Right kidney (tissue), 1 donor: Measurements from ENCODE around the gene UMAD1.

ENCODE experiments used
- DNase-seq: peaks from one replicate; pipeline ENCODE4 v3.0.0-alpha.2; 2016

The UMAD1 gene

DNA sequence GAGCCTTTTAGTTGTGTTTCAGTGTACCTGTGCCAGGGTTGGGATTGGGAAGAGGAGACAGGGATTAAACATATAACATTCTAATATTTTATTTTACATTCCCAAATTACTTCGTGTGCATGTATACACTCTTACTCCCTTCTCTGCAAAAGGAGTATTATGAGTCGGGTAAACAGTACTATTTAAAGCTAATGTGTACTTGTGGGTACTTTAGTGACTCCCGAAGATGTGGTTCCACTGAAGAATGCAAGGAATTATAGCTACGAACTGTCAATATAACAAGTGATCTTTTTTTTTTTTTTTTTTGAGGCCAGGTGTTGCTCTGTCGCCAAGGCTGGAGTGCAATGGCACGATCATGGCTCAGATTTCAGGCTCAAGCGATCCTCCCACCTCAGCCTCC, 200.5 kb downstream of the UMAD1 start:
- DNase-seq, result no peak

DNA sequence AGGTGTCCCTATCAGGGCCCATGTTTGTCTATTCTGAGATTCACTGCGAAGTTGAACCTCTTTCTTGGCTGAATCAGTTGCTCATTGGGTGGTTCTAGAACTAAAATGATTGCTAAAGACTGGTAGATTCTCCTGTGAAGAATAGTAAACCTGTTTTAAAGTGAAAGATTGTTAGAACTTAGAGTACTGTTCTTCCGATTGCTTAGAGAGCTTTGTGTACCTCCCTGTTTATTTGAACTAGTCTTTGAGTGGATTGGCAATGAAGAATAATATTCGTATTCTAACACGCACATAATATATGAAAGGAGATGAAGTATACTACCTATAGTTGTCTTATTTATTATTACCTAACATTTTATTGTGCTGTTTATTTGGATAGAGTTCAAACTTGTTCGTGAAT, 202.7 kb downstream of the UMAD1 start:
- no peak for DNase-seq

DNA sequence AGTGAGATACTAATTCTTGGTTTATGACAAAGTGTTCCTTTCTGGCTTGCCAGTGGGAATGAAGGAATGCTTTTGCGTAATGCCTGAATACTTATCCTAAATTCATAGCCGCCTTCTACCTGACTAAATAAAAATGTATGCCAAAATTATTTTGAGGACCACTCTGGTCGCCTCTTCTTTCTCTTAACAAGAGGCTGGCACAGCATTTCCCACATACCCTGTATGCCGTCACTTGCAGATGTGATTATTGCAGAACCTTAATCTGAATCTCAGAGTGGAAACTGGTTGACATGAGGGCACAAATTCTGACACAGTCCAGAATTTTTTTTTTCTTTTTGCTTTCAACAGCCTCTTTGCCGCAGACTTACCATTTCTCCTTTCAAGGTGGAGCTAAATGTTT, 203.4 kb downstream of the UMAD1 start:
- DNase-seq, result no peak

DNA sequence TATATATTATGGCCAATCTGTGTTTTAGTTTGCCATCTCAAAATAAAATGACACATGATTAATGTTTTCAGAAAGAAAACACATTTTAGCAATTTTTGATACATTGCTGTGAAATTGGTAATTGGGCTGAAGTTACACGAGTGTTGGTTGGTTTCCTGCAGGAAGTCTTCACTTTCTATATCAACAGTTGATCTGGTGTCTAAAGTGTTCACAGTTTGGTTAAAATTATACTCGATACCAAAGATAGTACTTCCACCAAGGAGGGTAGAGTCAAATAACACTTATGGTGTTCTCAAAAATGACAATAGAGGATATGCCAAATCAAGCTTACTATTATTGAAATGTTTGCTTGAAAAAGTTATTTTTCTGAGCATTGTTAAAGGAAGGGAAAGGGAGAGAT, 207.7 kb downstream of the UMAD1 start:
- no peak for DNase-seq

- no peak for DNase-seq
Observed at GRCh38 chr7:7848892-7849291, 208.3 kb downstream of the UMAD1 start.

- no peak for DNase-seq
Observed at GRCh38 chr7:7850150-7850549, 209.6 kb downstream of the UMAD1 start.

DNA sequence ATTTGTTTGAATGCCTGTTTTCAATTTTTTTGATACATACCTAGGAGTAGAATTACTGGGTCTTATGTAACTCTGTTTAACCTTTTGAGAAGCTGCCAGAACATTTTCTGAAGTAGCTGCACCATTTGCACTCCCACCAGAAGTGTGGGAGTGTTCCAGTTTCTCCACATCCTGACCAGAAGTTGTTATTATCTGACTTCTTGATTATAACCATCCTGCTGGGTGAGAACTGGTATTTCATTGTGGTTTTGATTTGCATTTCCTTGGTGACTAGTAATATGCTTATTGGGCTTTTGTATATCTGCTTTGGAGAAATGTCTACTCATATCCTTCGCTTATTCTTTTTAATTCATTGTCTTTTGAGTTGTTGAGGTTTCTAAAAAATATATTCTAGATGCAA, 210.8 kb downstream of the UMAD1 start:
- DNase-seq, result no peak

- no peak for DNase-seq
Observed at GRCh38 chr7:7851991-7852390, 211.4 kb downstream of the UMAD1 start.

DNA sequence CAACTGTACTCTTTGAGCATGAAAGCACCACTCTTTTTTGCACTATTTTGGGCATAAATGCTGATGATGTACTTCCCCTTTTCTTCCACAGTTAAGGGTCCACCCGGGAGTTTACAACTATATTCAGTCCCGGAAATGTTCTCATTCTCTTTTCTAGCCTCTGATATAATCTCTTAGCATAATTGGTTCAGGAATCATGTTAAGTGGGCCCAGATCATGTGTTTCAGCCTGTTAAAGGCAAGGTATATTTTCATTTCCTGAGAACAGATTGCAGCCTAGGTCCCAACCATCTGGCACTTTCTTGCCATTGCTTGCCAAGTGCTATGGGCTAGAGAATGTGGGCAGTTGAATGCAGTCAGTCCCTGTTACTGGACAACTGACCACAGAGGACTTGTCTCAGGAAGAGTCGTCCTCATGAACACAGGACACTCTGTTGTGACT, 216.6 kb downstream of the UMAD1 start:
- no peak for DNase-seq

- no peak for DNase-seq
Observed at GRCh38 chr7:7858559-7858958, 218.0 kb downstream of the UMAD1 start.

- no peak for DNase-seq
Observed at GRCh38 chr7:7859411-7859810, 218.9 kb downstream of the UMAD1 start.

DNA sequence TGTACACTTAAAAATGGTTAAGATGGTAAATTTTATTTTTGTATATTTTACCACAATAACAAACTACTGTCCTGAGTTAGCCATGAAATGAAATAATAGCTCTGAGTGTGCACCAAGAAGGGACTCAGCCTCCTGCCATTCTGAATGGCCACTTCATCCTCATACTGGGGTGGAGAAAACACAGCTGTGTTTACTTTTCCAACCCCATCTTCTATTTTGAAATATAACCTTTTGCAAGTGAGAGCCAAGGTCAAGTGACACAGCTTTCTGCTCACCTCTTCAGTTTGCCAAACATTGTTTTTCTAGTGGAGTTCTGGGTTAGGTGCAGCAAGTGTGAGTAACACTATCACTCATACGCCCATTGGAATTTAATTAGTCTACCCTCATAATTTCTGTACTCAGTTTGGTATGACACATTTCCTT, 220.7 kb downstream of the UMAD1 start:
- DNase-seq, result peak; percentile 15

DNA sequence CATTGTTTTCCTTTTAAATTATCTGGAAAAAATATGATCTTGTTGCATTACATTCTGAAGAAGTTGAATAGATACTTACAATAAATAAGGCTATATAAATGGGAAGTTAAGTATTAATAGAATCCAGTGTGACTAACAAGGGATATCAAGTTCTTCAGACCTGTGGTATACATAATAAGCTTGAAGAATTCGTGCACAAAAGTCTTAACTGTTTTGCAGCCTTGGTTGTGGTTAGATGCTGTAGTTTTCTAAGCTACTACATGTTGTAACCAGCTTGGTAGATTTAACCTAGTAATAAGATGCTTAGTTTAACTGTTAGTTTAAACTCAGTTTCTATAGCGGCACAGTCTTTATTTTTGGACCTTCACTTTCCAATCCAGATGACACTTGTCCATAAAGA, 221.8 kb downstream of the UMAD1 start:
- no peak for DNase-seq

- DNase-seq, result no peak
Observed at GRCh38 chr7:7867846-7868571, 227.5 kb downstream of the UMAD1 start.

DNA sequence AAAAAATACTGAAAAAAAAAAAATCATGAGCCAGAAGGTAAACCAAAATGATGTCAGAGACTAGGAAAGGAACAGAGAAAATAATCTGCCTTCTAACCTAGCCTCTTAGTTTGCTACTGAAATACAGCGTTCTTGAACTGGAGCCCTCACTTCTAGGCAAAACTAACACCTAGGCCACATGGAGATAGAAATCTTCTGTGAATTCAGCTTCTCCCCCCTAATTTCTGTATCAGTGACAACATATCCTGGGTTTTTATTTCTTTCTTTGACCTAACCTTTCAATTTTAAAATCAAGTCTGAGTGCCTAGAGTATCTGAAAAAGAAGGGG, 228.0 kb downstream of the UMAD1 start:
- DNase-seq, result no peak

- DNase-seq, result no peak
Observed at GRCh38 chr7:7869036-7869435, 228.5 kb downstream of the UMAD1 start.

- DNase-seq, result no peak
Observed at GRCh38 chr7:7869651-7870050, 229.1 kb downstream of the UMAD1 start.

DNA sequence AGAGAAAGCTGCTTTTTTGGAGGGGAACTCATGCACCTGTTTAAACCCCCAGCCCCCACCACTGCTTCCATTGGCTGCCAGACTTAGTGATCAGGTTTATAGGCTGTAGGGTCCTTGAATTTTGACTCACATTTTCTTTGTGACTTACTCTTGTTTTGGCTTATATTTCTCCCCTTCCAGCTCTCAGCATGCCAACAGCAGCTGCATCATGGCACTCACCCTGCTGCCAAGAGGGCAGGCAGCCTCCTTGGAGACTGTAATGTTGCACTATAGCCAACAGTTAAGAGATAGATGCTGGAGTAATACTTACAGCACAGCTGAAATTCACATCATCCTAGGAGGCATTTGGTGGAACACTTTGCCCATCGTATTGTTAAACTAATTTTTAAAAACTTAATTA, 230.0 kb downstream of the UMAD1 start:
- DNase-seq, result no peak

GRCh38 chr7:7876419-7876818, 235.9 kb downstream of the UMAD1 start:
- no peak for DNase-seq

GRCh38 chr7:7881581-7881980, 241.0 kb downstream of the UMAD1 start:
- no peak for DNase-seq

GRCh38 chr7:7882888-7883287, 242.3 kb downstream of the UMAD1 start:
- DNase-seq, result no peak

- DNase-seq, result no peak
Observed at GRCh38 chr7:7883394-7883793, 242.8 kb downstream of the UMAD1 start.

DNA sequence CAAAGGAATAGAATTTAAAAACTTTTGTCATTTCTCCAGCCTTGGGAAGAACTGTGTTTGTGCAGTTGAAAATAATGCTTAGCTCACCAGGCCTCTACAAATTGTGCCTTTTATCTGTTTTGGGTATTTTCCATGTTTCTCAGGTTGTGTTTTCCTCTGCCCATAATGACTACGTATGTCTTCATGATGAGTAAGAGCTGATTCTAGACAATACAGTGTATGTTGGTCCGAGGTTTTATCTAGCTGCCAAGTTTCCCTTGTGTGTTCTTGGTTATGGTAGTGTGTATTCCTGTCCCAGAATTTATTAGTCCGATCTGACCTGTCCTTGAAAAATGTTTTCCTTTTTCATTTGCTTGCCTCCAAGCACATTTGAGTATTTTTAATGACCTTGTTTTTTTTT, 244.3 kb downstream of the UMAD1 start:
- DNase-seq, result no peak

- DNase-seq, result no peak
Observed at GRCh38 chr7:7889791-7890568, 249.4 kb downstream of the UMAD1 start.
